HEK293 (cell line): ENCODE measurements around the gene PCBP3.

ENCODE experiments used
- BCL6B ChIP-seq: fragments of 450-650 bp; formaldehyde crosslinking; IDR thresholded peaks from 2 replicates; pipeline ENCODE4 v1.5.1; 2017; ENCODE audit warnings: missing biosample characterization, missing genetic modification characterization
- OSR2 ChIP-seq: fragments of 450-650 bp; formaldehyde crosslinking; IDR thresholded peaks from 2 replicates; pipeline ENCODE4 v1.5.1; 2016; ENCODE audit warnings: missing biosample characterization, missing genetic modification characterization
- REPIN1 ChIP-seq: fragments of 450-650 bp; formaldehyde crosslinking; IDR thresholded peaks from 2 replicates; pipeline ENCODE4 v1.5.1; 2017; ENCODE audit warnings: missing biosample characterization, missing genetic modification characterization, low read depth
- SCRT2 ChIP-seq: fragments of 450-650 bp; formaldehyde crosslinking; IDR thresholded peaks from 2 replicates; pipeline ENCODE4 v1.5.1; 2016; ENCODE audit warnings: missing biosample characterization, missing genetic modification characterization
- SETDB1 ChIP-seq: IDR thresholded peaks from one replicate; pipeline ENCODE4 v1.6.1; 2017; ENCODE audit warnings: mild to moderate bottlenecking, low read length, moderate library complexity, mixed read lengths; ENCODE audit not compliant: insufficient read length
- ZBTB49 ChIP-seq: fragments of 450-650 bp; formaldehyde crosslinking; IDR thresholded peaks from 2 replicates; pipeline ENCODE4 v1.5.1; 2016; ENCODE audit warnings: missing biosample characterization, missing genetic modification characterization, low read depth
- ZFP41 ChIP-seq: fragments of 450-650 bp; formaldehyde crosslinking; IDR thresholded peaks from 2 replicates; pipeline ENCODE4 v1.5.1; 2016; ENCODE audit warnings: missing biosample characterization, missing genetic modification characterization, borderline replicate concordance
- ZNF114 ChIP-seq: fragments of 450-650 bp; formaldehyde crosslinking; IDR thresholded peaks from 2 replicates; pipeline ENCODE4 v1.5.0; 2017; ENCODE audit warnings: missing biosample characterization, missing genetic modification characterization
- ZNF16 ChIP-seq: fragments of 450-650 bp; formaldehyde crosslinking; IDR thresholded peaks from 2 replicates; pipeline ENCODE4 v1.5.1; 2016; ENCODE audit warnings: low read depth, missing biosample characterization, missing genetic modification characterization
- ZNF266 ChIP-seq: fragments of 450-650 bp; formaldehyde crosslinking; IDR thresholded peaks from 2 replicates; pipeline ENCODE4 v1.5.1; 2016; ENCODE audit warnings: missing biosample characterization, missing genetic modification characterization, low read depth
- ZNF302 ChIP-seq: fragments of 450-650 bp; formaldehyde crosslinking; IDR thresholded peaks from 2 replicates; pipeline ENCODE4 v1.5.1; 2016; ENCODE audit warnings: missing biosample characterization, missing genetic modification characterization, low read depth
- ZNF335 ChIP-seq: fragments of 450-650 bp; formaldehyde crosslinking; conservative IDR thresholded peaks from 2 replicates; pipeline ENCODE4 v1.5.1; 2016; ENCODE audit warnings: missing biosample characterization, missing genetic modification characterization
- ZNF416 ChIP-seq: fragments of 450-650 bp; formaldehyde crosslinking; IDR thresholded peaks from 2 replicates; pipeline ENCODE4 v1.5.1; 2016; ENCODE audit warnings: missing biosample characterization, missing genetic modification characterization
- ZNF426 ChIP-seq: fragments of 450-650 bp; formaldehyde crosslinking; IDR thresholded peaks from 2 replicates; pipeline ENCODE4 v1.5.1; 2017; ENCODE audit warnings: missing biosample characterization, missing genetic modification characterization, mild to moderate bottlenecking, inconsistent platforms, moderate library complexity
- ZNF433 ChIP-seq: fragments of 450-650 bp; formaldehyde crosslinking; IDR thresholded peaks from 2 replicates; pipeline ENCODE4 v1.5.1; 2016; ENCODE audit warnings: missing biosample characterization, missing genetic modification characterization, low read depth
- ZNF521 ChIP-seq: fragments of 450-650 bp; formaldehyde crosslinking; IDR thresholded peaks from 2 replicates; pipeline ENCODE4 v1.5.1; 2017; ENCODE audit warnings: missing biosample characterization, mild to moderate bottlenecking, missing genetic modification characterization
- ZNF658 ChIP-seq: fragments of 450-650 bp; formaldehyde crosslinking; IDR thresholded peaks from 2 replicates; pipeline ENCODE4; 2016; ENCODE audit warnings: missing biosample characterization, missing genetic modification characterization
- ZNF692 ChIP-seq: fragments of 450-650 bp; formaldehyde crosslinking; IDR thresholded peaks from 2 replicates; pipeline ENCODE4 v1.5.1; 2016; ENCODE audit warnings: missing biosample characterization, missing genetic modification characterization
- ZNF843 ChIP-seq: fragments of 450-650 bp; formaldehyde crosslinking; IDR thresholded peaks from 2 replicates; pipeline ENCODE4 v1.5.1; 2016; ENCODE audit warnings: missing biosample characterization, missing genetic modification characterization
- ZSCAN30 ChIP-seq: fragments of 450-650 bp; IDR thresholded peaks from 2 replicates; pipeline ENCODE4 v1.5.1; 2018; ENCODE audit warnings: missing biosample characterization, mild to moderate bottlenecking, missing genetic modification characterization, moderate library complexity
- TF ChIP-seq, protein P1 (sequence below): fragments of 450-650 bp; formaldehyde crosslinking; IDR thresholded peaks from 2 replicates; pipeline ENCODE4 v1.5.1; 2016; ENCODE audit warnings: missing biosample characterization, missing genetic modification characterization
- TF ChIP-seq, protein P2 (sequence below): fragments of 450-650 bp; formaldehyde crosslinking; IDR thresholded peaks from 2 replicates; pipeline ENCODE4 v1.5.1; 2016; ENCODE audit warnings: missing biosample characterization, missing genetic modification characterization
- TF ChIP-seq, protein P3 (sequence below): fragments of 450-650 bp; formaldehyde crosslinking; conservative IDR thresholded peaks from 2 replicates; pipeline ENCODE4 v1.5.1; 2016; ENCODE audit warnings: low read depth, missing biosample characterization, missing genetic modification characterization
- TF ChIP-seq, protein P4 (sequence below): fragments of 450-650 bp; formaldehyde crosslinking; IDR thresholded peaks from 2 replicates; pipeline ENCODE4 v1.5.1; 2016; ENCODE audit warnings: missing biosample characterization, missing genetic modification characterization

PCBP3 gene

DNA sequence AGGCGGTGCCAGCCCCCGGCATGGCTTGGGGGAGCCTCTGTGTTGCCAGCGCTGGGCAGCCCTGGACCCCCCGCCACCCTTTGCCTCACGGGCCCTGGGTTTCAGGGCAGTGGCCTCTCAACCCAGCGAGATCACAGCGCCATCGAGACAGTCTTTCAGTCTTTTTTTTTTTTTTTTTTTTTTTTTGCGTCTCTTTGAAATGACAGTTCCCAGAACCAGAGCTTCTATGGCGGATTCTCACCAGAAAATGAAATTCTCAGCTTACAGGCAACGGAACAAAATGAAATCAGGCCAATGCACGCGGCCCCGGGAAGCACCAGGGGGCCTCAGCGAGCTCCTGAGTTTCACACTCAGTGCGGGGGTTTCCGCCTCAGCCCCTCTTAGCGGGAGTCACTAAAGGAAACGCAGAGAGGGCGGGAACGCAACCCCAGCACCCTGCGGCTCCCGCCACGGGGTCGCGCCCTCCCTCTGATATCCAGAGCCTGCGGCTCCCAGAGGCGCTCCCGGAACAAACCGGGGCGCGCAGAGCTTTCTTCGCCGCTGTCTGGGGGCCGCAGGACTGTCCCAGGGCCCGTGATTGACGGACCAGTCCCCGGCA lies 330.0 kb downstream of the PCBP3 start (continued):
- TF ChIP-seq ZBTB49 (tag by site-specific recombination) = no peak
- TF ChIP-seq ZFP41 = no peak
- TF ChIP-seq ZNF433 = no peak
- no peak for TF ChIP-seq ZNF114 (tag by site-specific recombination)
- TF ChIP-seq ZNF302 = no peak
- TF ChIP-seq OSR2 (tag by site-specific recombination) = peak; percentile 67
- no peak for TF ChIP-seq ZNF16 (tag by site-specific recombination)
- no peak for TF ChIP-seq SCRT2 (tag by site-specific recombination)
- TF ChIP-seq ZSCAN30 (tag by site-specific recombination) = peak; percentile 50; the same call in 1 of the 2 replicates
- no peak for TF ChIP-seq ZNF266 (tag by site-specific recombination)
- peak; percentile 98 for TF ChIP-seq ZNF335
- TF ChIP-seq, protein P1, sequence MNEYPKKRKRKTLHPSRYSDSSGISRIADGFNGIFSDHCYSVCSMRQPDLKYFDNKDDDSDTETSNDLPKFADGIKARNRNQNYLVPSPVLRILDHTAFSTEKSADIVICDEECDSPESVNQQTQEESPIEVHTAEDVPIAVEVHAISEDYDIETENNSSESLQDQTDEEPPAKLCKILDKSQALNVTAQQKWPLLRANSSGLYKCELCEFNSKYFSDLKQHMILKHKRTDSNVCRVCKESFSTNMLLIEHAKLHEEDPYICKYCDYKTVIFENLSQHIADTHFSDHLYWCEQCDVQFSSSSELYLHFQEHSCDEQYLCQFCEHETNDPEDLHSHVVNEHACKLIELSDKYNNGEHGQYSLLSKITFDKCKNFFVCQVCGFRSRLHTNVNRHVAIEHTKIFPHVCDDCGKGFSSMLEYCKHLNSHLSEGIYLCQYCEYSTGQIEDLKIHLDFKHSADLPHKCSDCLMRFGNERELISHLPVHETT (tag by site-specific recombination) = peak; percentile 80
- no peak for TF ChIP-seq REPIN1
- peak; percentile 48; the same call in 1 of the 2 replicates for TF ChIP-seq ZNF692 (tag by site-specific recombination)
- TF ChIP-seq ZNF521 (tag by site-specific recombination) = no peak
- TF ChIP-seq ZNF426 (tag by site-specific recombination) = no peak
- TF ChIP-seq ZNF658 (tag by site-specific recombination) = no peak
- TF ChIP-seq ZNF843 (tag by site-specific recombination) = no peak
- TF ChIP-seq ZNF416 = no peak
- TF ChIP-seq, protein P2, sequence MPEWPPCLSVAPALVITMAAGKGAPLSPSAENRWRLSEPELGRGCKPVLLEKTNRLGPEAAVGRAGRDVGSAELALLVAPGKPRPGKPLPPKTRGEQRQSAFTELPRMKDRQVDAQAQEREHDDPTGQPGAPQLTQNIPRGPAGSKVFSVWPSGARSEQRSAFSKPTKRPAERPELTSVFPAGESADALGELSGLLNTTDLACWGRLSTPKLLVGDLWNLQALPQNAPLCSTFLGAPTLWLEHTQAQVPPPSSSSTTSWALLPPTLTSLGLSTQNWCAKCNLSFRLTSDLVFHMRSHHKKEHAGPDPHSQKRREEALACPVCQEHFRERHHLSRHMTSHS (tag by site-specific recombination) = no peak
- TF ChIP-seq SETDB1 = no peak
- TF ChIP-seq, protein P3, sequence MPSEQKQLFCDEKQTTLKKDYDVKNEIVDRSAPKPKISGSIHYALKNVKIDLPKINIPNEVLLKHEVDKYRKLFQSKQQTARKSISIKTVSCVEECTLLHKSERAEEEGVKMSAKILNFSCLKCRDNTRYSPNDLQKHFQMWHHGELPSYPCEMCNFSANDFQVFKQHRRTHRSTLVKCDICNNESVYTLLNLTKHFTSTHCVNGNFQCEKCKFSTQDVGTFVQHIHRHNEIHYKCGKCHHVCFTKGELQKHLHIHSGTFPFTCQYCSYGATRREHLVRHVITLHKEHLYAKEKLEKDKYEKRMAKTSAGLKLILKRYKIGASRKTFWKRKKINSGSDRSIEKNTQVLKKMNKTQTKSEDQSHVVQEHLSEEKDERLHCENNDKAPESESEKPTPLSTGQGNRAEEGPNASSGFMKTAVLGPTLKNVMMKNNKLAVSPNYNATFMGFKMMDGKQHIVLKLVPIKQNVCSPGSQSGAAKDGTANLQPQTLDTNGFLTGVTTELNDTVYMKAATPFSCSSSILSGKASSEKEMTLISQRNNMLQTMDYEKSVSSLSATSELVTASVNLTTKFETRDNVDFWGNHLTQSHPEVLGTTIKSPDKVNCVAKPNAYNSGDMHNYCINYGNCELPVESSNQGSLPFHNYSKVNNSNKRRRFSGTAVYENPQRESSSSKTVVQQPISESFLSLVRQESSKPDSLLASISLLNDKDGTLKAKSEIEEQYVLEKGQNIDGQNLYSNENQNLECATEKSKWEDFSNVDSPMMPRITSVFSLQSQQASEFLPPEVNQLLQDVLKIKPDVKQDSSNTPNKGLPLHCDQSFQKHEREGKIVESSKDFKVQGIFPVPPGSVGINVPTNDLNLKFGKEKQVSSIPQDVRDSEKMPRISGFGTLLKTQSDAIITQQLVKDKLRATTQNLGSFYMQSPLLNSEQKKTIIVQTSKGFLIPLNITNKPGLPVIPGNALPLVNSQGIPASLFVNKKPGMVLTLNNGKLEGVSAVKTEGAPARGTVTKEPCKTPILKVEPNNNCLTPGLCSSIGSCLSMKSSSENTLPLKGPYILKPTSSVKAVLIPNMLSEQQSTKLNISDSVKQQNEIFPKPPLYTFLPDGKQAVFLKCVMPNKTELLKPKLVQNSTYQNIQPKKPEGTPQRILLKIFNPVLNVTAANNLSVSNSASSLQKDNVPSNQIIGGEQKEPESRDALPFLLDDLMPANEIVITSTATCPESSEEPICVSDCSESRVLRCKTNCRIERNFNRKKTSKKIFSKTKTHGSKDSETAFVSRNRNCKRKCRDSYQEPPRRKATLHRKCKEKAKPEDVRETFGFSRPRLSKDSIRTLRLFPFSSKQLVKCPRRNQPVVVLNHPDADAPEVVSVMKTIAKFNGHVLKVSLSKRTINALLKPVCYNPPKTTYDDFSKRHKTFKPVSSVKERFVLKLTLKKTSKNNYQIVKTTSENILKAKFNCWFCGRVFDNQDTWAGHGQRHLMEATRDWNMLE (tag by site-specific recombination) = no peak
- TF ChIP-seq, protein P4, sequence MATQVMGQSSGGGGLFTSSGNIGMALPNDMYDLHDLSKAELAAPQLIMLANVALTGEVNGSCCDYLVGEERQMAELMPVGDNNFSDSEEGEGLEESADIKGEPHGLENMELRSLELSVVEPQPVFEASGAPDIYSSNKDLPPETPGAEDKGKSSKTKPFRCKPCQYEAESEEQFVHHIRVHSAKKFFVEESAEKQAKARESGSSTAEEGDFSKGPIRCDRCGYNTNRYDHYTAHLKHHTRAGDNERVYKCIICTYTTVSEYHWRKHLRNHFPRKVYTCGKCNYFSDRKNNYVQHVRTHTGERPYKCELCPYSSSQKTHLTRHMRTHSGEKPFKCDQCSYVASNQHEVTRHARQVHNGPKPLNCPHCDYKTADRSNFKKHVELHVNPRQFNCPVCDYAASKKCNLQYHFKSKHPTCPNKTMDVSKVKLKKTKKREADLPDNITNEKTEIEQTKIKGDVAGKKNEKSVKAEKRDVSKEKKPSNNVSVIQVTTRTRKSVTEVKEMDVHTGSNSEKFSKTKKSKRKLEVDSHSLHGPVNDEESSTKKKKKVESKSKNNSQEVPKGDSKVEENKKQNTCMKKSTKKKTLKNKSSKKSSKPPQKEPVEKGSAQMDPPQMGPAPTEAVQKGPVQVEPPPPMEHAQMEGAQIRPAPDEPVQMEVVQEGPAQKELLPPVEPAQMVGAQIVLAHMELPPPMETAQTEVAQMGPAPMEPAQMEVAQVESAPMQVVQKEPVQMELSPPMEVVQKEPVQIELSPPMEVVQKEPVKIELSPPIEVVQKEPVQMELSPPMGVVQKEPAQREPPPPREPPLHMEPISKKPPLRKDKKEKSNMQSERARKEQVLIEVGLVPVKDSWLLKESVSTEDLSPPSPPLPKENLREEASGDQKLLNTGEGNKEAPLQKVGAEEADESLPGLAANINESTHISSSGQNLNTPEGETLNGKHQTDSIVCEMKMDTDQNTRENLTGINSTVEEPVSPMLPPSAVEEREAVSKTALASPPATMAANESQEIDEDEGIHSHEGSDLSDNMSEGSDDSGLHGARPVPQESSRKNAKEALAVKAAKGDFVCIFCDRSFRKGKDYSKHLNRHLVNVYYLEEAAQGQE (tag by site-specific recombination) = no peak
- TF ChIP-seq BCL6B = no peak
